SK-N-MC (cell line): ENCODE results near the gene SRBD1.

ENCODE experiments used
- EZH2 ChIP-seq: fragments of 200-600 bp; sonication (generic); IDR thresholded peaks from one replicate; pipeline ENCODE4 v1.6.1; 2017; ENCODE audit warnings: antibody characterized with exemption
- FOXP2 ChIP-seq: optimal IDR thresholded peaks from 2 replicates; pipeline ENCODE3; 2011; ENCODE audit warnings: mild to moderate bottlenecking, moderate library complexity; ENCODE audit not compliant: insufficient read depth; ENCODE audit errors: extremely low read length, control extremely low read depth
- POLR2AphosphoS5 ChIP-seq: IDR thresholded peaks from 2 replicates; pipeline ENCODE4 v1.6.1; 2012; ENCODE audit warnings: mild to moderate bottlenecking, low read depth, low read length, borderline replicate concordance

DNA sequence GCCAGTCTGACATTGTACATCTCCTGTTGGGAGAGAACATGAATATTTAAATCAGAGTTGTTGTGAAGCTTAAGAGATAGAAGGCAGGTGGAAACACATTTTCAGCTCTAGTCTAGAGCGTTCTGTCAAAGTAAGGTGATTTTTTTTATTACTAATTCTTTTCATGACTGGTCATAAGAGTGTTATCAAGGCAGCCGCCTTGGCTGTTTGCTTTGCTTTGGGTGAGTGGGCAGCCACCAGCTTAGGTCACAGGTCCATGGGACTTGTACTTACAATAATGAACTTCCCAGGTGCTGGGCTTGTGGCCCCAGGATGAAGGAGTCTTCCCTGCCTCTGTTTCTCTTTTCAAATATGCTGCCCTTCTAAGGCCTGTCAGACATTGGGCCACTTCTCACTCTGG is 256.3 kb downstream of the SRBD1 start:
- TF ChIP-seq POLR2AphosphoS5 (no peak), EZH2 (no peak), FOXP2 (no peak)
